Measurements from ENCODE around the gene GLUL.

DNA sequence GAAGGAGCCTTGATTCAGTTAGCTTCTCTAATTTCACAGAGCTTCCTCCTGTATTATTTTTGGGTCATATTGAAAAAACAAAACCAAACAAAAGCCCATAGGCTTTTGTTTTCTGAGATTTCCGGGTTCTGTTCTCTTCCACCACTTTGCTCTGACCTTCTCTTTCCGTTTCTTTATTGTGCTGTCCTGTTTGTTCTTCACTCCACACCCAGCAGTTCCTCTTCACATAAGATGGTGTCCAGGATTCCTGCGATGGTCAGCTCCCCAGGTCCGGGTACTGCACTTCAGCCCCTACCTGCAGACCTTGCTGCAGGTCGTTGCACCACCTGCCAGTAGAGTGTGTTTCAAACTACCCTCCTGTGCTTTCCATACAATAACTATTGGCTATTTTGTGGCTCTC lies 44.6 kb downstream of the GLUL start:
- TF ChIP-seq POLR2A (IDR thresholded peaks at IDR 0.05; ENCODE audit: low read length) (no peak), SMC3 (IDR thresholded peaks at IDR 0.05) (no peak), EP300 (IDR thresholded peaks at IDR 0.05) (no peak), RNF2 (IDR thresholded peaks at IDR 0.05; ENCODE audit: borderline replicate concordance, low read depth) (no peak), KDM5A (IDR thresholded peaks at IDR 0.05) (no peak)
- TF ChIP-seq, protein P1, sequence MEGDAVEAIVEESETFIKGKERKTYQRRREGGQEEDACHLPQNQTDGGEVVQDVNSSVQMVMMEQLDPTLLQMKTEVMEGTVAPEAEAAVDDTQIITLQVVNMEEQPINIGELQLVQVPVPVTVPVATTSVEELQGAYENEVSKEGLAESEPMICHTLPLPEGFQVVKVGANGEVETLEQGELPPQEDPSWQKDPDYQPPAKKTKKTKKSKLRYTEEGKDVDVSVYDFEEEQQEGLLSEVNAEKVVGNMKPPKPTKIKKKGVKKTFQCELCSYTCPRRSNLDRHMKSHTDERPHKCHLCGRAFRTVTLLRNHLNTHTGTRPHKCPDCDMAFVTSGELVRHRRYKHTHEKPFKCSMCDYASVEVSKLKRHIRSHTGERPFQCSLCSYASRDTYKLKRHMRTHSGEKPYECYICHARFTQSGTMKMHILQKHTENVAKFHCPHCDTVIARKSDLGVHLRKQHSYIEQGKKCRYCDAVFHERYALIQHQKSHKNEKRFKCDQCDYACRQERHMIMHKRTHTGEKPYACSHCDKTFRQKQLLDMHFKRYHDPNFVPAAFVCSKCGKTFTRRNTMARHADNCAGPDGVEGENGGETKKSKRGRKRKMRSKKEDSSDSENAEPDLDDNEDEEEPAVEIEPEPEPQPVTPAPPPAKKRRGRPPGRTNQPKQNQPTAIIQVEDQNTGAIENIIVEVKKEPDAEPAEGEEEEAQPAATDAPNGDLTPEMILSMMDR (IDR thresholded peaks at IDR 0.05) = no peak
